Cardiac muscle cell (in vitro differentiated cells and primary cell): ENCODE measurements around the gene CDH4. TPM values are rescaled to one million over a fixed set of nuclear protein-coding genes. Genes with fewer than 3 reads are reported as not detected.

ENCODE experiments used
- DNase-seq, 2 donors: peaks; one replicate each; pipeline versions ENCODE4 v3.0.0 to v3.0.0-alpha.2; 2010 to 2017; ENCODE audit warnings: low read depth in 1 of 2, low spot score in 1 of 2
- H3K27ac ChIP-seq: fragments of 200-600 bp; sonication (generic); 2 replicates; pipeline ENCODE4 v1.5.1; 2016
- H3K27me3 ChIP-seq: fragments of 200-600 bp; sonication (generic); 2 replicates; pipeline ENCODE4 v1.6.0; 2016; ENCODE audit warnings: control low read depth
- H3K36me3 ChIP-seq: fragments of 200-600 bp; sonication (generic); 2 replicates; pipeline ENCODE4 v1.5.1; 2016; ENCODE audit warnings: control low read depth
- H3K4me1 ChIP-seq: fragments of 200-600 bp; sonication (generic); 2 replicates; pipeline ENCODE4 v1.8.1; 2017; ENCODE audit warnings: low read depth, mild to moderate bottlenecking, mixed run types
- H3K4me3 ChIP-seq: fragments of 200-600 bp; sonication (generic); 2 replicates; pipeline ENCODE4 v1.5.1; 2016; ENCODE audit warnings: mild to moderate bottlenecking
- H3K9me3 ChIP-seq: fragments of 200-600 bp; sonication (generic); 2 replicates; pipeline ENCODE4 v1.5.1; 2017; ENCODE audit warnings: low read depth, mild to moderate bottlenecking, control low read depth
- CTCF ChIP-seq: IDR thresholded peaks from 2 replicates; pipeline ENCODE4 v1.5.1; 2012; ENCODE audit warnings: low read depth, mild to moderate bottlenecking, low read length
- polyA plus RNA-seq: library from polyadenylated mRNA; unstranded; fragments of >200 nt; fragmentation: Nextera tagmentation; extraction: Ambion mirVana; gene quantifications from 2 replicates; pipeline ENCODE4 v1.2.1, GENCODE V29; 2016
- total RNA-seq: library from RNA; depleted of rRNA; stranded (reverse); fragments of >200 nt; gene quantifications from 2 replicates; pipeline ENCODE4 v1.2.3, GENCODE V29; 2016

CDH4 gene
- total and polyA plus RNA-seq, 2 experiments from 2014 or later, result 0.43 to 0.80 TPM

- H3K4me3 ChIP-seq, result no peak overlapping the region
- no peaks in the 10 kb centered on the region for H3K4me1 ChIP-seq
- H3K36me3 ChIP-seq, result no peaks in the 10 kb centered on the region
- no peak for DNase-seq
- H3K27me3 ChIP-seq, result no peaks in the 10 kb centered on the region
- TF ChIP-seq CTCF, result no peak
- no peaks in the 10 kb centered on the region for H3K9me3 ChIP-seq
- no peak overlapping the region for H3K27ac ChIP-seq
Observed at GRCh38 chr20:61230166-61230565, 21.9 kb upstream of the CDH4 start.

GRCh38 chr20:61233590-61233989, 18.5 kb upstream of the CDH4 start:
- TF ChIP-seq CTCF, result no peak
- no peaks in the 10 kb centered on the region for H3K9me3 ChIP-seq
- H3K4me3 ChIP-seq, result no peak overlapping the region

GRCh38 chr20:61234224-61234890, 17.7 kb upstream of the CDH4 start:
- no peak for DNase-seq
- Histone ChIP-seq H3K27me3 (no peaks in the 10 kb centered on the region), H3K36me3 (no peaks in the 10 kb centered on the region), H3K9me3 (no peaks in the 10 kb centered on the region), H3K4me3 (no peak overlapping the region), H3K4me1 (no peaks in the 10 kb centered on the region), H3K27ac (no peak overlapping the region)
- no peak for TF ChIP-seq CTCF

More at GRCh38 chr20:61233590-61233989, 18.5 kb upstream of the CDH4 start:
- H3K4me1 ChIP-seq, result no peaks in the 10 kb centered on the region
- H3K27ac ChIP-seq, result no peak overlapping the region
- no peaks in the 10 kb centered on the region for H3K27me3 ChIP-seq
- no peaks in the 10 kb centered on the region for H3K36me3 ChIP-seq
- no peak for DNase-seq

- H3K9me3 ChIP-seq, result no peaks in the 10 kb centered on the region
- no peak overlapping the region for H3K4me3 ChIP-seq
- H3K36me3 ChIP-seq, result no peaks in the 10 kb centered on the region
- no peak for TF ChIP-seq CTCF
- H3K4me1 ChIP-seq, result no peaks in the 10 kb centered on the region
- H3K27me3 ChIP-seq, result no peaks in the 10 kb centered on the region
- no peak for DNase-seq
- no peak overlapping the region for H3K27ac ChIP-seq
Observed at GRCh38 chr20:61236713-61237112, 15.3 kb upstream of the CDH4 start.

- DNase-seq, result no peak
- no peak for TF ChIP-seq CTCF
- Histone ChIP-seq H3K4me3 (no peak overlapping the region), H3K36me3 (no peaks in the 10 kb centered on the region), H3K9me3 (no peaks in the 10 kb centered on the region), H3K27ac (no peak overlapping the region), H3K27me3 (no peaks in the 10 kb centered on the region), H3K4me1 (no peaks in the 10 kb centered on the region)
Observed at GRCh38 chr20:61238813-61239212, 13.2 kb upstream of the CDH4 start.
